Activated CD4-positive, alpha-beta T cell treated with anti-CD3 and anti-CD28 coated beads for 36 hours (primary cell): Measurements from ENCODE around the gene SNX25. TPM values are rescaled to one million over a fixed set of nuclear protein-coding genes. Genes with fewer than 3 reads are reported as not detected.
"Not testable (repeated sequence)": the region's sequence is repeated elsewhere in the genome, so short reads cannot be mapped to it uniquely, and the experiment has no call there.

Source experiments
- ATAC-seq: fragments of 200-7000 bp; cut with Tn5 transposase; one replicate; pipeline ENCODE4 v1.10.0; 2021; ENCODE audit warnings: mild to moderate bottlenecking, moderate library complexity
- CTCF ChIA-PET: fragments of 350-600 bp; sonication (Branson Sonifier 250); formaldehyde crosslinking; loops from one replicate; lab custom pipeline; 2021; ENCODE audit warnings: antibody characterized with exemption; lab: Charles Lee
- POLR2A ChIA-PET: fragments of 350-600 bp; sonication (Branson Sonifier 250); formaldehyde crosslinking; loops from one replicate; lab custom pipeline; 2021; ENCODE audit warnings: antibody characterized with exemption, inconsistent platforms; lab: Charles Lee
- DNase-seq: peaks from one replicate; pipeline ENCODE4 v3.0.0-alpha.2; 2020
- H3K27ac Mint-ChIP-seq: one replicate; pipeline ENCODE4 v1.8.0; 2021; ENCODE audit warnings: mixed read lengths
- H3K27me3 Mint-ChIP-seq: one replicate; pipeline ENCODE4 v1.8.0; 2021; ENCODE audit warnings: mixed read lengths
- H3K36me3 Mint-ChIP-seq: one replicate; pipeline ENCODE4 v1.8.0; 2021; ENCODE audit warnings: low read depth, mixed read lengths
- H3K4me1 Mint-ChIP-seq: one replicate; pipeline ENCODE4 v1.8.0; 2021; ENCODE audit warnings: mixed read lengths
- H3K4me3 Mint-ChIP-seq: one replicate; pipeline ENCODE4 v1.8.0; 2021; ENCODE audit warnings: mild to moderate bottlenecking, moderate library complexity, mixed read lengths
- H3K9me3 Mint-ChIP-seq: one replicate; pipeline ENCODE4 v1.8.0; 2021; ENCODE audit warnings: low read depth, mixed read lengths
- intact Hi-C, 2 experiments: fragments of 100-400 bp; cut with DNase I in 1 of 2; cut with micrococcal nuclease in 1 of 2; formaldehyde crosslinking; loops; one replicate each; pipeline versions ENCODE4 v1.14.2 to v1.15.1; 2022 to 2024; cut with DNase I, micrococcal nuclease
- total RNA-seq, 2 experiments: library from RNA; stranded (reverse); gene quantifications; one replicate each; pipeline ENCODE4 v1.2.3, GENCODE V29; 2021

Gene SNX25
- total RNA-seq, 2 experiments from 2014 or later = 14.8 to 15.0 TPM

- ATAC-seq (no peak), DNase-seq (no peak)
- H3K4me3 Mint-ChIP-seq = no peak overlapping the region
- intact Hi-C loops = no loop called here
- H3K9me3 Mint-ChIP-seq = no peaks in the 10 kb centered on the region
- peaks cover 35% of the 10 kb centered on the region for H3K4me1 Mint-ChIP-seq
- POLR2A ChIA-PET = no interaction called here
- H3K27me3 Mint-ChIP-seq = no peaks in the 10 kb centered on the region
- peaks cover 32% of the 10 kb centered on the region for H3K36me3 Mint-ChIP-seq
- CTCF ChIA-PET = interaction anchor here (0.8 to 1.5 kb wide), 2 partner anchors 8 to 25 kb away, joined by 3 to 4 read pairs; no protein-coding TSS in a partner anchor
- H3K27ac Mint-ChIP-seq = peak overlapping the region; percentile 19
Measured at GRCh38 chr4:185192059-185192458, 17.3 kb upstream of the SNX25 start.

GRCh38 chr4:185194924-185195888, 14.2 kb upstream of the SNX25 start:
- Mint-ChIP-seq H3K9me3 (no peaks in the 10 kb centered on the region), H3K4me3 (no peak overlapping the region), H3K36me3 (peaks cover 35% of the 10 kb centered on the region), H3K27me3 (no peaks in the 10 kb centered on the region), H3K4me1 (peaks cover 34% of the 10 kb centered on the region), H3K27ac (no peak overlapping the region)
- intact Hi-C loops = no loop called here
- ChIA-PET POLR2A (no interaction called here), CTCF (interaction anchor here (0.9 kb wide), 1 partner anchor 99 kb away, joined by 5 read pairs; no protein-coding TSS in a partner anchor)
- DNase-seq = no peak
- ATAC-seq = no peak

GRCh38 chr4:185196437-185196836, 13.0 kb upstream of the SNX25 start:
- Mint-ChIP-seq H3K27me3 (no peaks in the 10 kb centered on the region), H3K36me3 (peaks cover 33% of the 10 kb centered on the region), H3K27ac (no peak overlapping the region), H3K4me3 (no peak overlapping the region), H3K4me1 (peaks cover 30% of the 10 kb centered on the region), H3K9me3 (no peaks in the 10 kb centered on the region)
- DNase-seq (no peak), ATAC-seq (no peak)
- intact Hi-C loops = no loop called here
- ChIA-PET POLR2A (no interaction called here), CTCF (interaction anchor here (0.8 to 1.4 kb wide), 3 partner anchors 10 to 62 kb away, joined by 4 to 12 read pairs (median 4); no protein-coding TSS in a partner anchor)

- ATAC-seq, H3K4me3 Mint-ChIP-seq, POLR2A ChIA-PET, DNase-seq, H3K9me3 Mint-ChIP-seq, H3K27me3 Mint-ChIP-seq, H3K27ac Mint-ChIP-seq, intact Hi-C loops: not testable (repeated sequence)
- Mint-ChIP-seq H3K4me1 (peaks cover 33% of the 10 kb centered on the region), H3K36me3 (peaks cover 35% of the 10 kb centered on the region)
- CTCF ChIA-PET = interaction anchor here (0.7 to 2.0 kb wide), 5 partner anchors 11 to 400 kb away, joined by 3 to 12 read pairs (median 3); no protein-coding TSS in a partner anchor
Measured at GRCh38 chr4:185198189-185198588, 11.2 kb upstream of the SNX25 start.

- ATAC-seq = no peak
- Mint-ChIP-seq H3K27ac (peak overlapping the region; percentile 97), H3K4me1 (peaks cover 41% of the 10 kb centered on the region), H3K27me3 (no peaks in the 10 kb centered on the region), H3K9me3 (no peaks in the 10 kb centered on the region), H3K4me3 (peak overlapping the region; percentile 94), H3K36me3 (peaks cover 26% of the 10 kb centered on the region)
- peak; percentile 40 for DNase-seq
- ChIA-PET CTCF (interaction anchor here (0.6 to 3.3 kb wide), 3 partner anchors 15 to 107 kb away, joined by 3 to 20 read pairs (median 4); no protein-coding TSS in a partner anchor), POLR2A (no interaction called here)
- intact Hi-C loops = loop anchor here (2.0 to 5.0 kb wide), 5 partner anchors 223 to 1700 kb away; partner anchors contain the start of genes CASP3 (in 1 of the 2), IRF2 (in 1 of the 2), PRIMPOL (in 1 of the 2) and UFSP2 (in 1 of the 2)
Measured at GRCh38 chr4:185201977-185202962, 7.1 kb upstream of the SNX25 start.

GRCh38 chr4:185202984-185203485, 6.4 kb upstream of the SNX25 start:
- Mint-ChIP-seq H3K4me1 (peaks cover 41% of the 10 kb centered on the region), H3K27ac (peak overlapping the region; percentile 97), H3K4me3 (peak overlapping the region; percentile 94), H3K27me3 (no peaks in the 10 kb centered on the region), H3K9me3 (no peaks in the 10 kb centered on the region), H3K36me3 (peaks cover 24% of the 10 kb centered on the region)
- DNase-seq (peak; percentile 35), ATAC-seq (peak; percentile 6)
- ChIA-PET CTCF (interaction anchor here (3.3 kb wide), 1 partner anchor 19 kb away, joined by 20 read pairs; no protein-coding TSS in a partner anchor), POLR2A (no interaction called here)
- intact Hi-C loops = loop anchor here (1.0 to 5.0 kb wide), 7 partner anchors 60 to 1701 kb away; partner anchors contain the start of genes ANKRD37 (in 1 of the 2), CASP3 (in 1 of the 2), IRF2 (in 1 of the 2) and PRIMPOL (in 1 of the 2)

- ATAC-seq (peak; percentile 85), DNase-seq (peak; percentile 82)
- H3K27me3 Mint-ChIP-seq = no peaks in the 10 kb centered on the region
- peaks cover 41% of the 10 kb centered on the region for H3K4me1 Mint-ChIP-seq
- ChIA-PET POLR2A (interaction anchor here (0.7 kb wide), 1 partner anchor 289 kb away, joined by 3 read pairs; no protein-coding TSS in a partner anchor), CTCF (interaction anchor here (0.6 to 3.3 kb wide), 3 partner anchors 20 to 1685 kb away, joined by 3 to 20 read pairs (median 5); no protein-coding TSS in a partner anchor)
- H3K4me3 Mint-ChIP-seq = peak within 1 kb of the TSS; percentile 94
- peak within 1 kb of the TSS; percentile 97 for H3K27ac Mint-ChIP-seq
- no peaks in the 10 kb centered on the region for H3K9me3 Mint-ChIP-seq
- peaks cover 21% of the 10 kb centered on the region for H3K36me3 Mint-ChIP-seq
- intact Hi-C loops = loop anchor here (1.0 to 5.0 kb wide), 9 partner anchors 60 to 1701 kb away; partner anchors contain the start of genes ANKRD37 (in 2 of the 2), SLC25A4 (in 2 of the 2), UFSP2 (in 2 of the 2) and CASP3 (in 1 of the 2)
Measured at GRCh38 chr4:185203486-185204237, 5.7 kb upstream of the SNX25 start, which contains the start of gene CFAP97. Gene CFAP97 (minus strand): TSS chr4:185204000. CDS start chr4:185191196, 12,804 bp downstream.

- Mint-ChIP-seq H3K27me3 (no peaks in the 10 kb centered on the region), H3K27ac (peak overlapping the region; percentile 87), H3K4me1 (peaks cover 46% of the 10 kb centered on the region), H3K36me3 (peaks cover 21% of the 10 kb centered on the region), H3K9me3 (no peaks in the 10 kb centered on the region), H3K4me3 (peak overlapping the region; percentile 94)
- ATAC-seq = no peak
- ChIA-PET CTCF (interaction anchor here (0.6 to 0.9 kb wide), 4 partner anchors 48 to 1686 kb away, joined by 3 to 5 read pairs (median 3); no protein-coding TSS in a partner anchor), POLR2A (interaction anchor here (0.7 kb wide), 2 partner anchors 12 to 289 kb away, joined by 3 to 5 read pairs; no protein-coding TSS in a partner anchor)
- intact Hi-C loops = loop anchor here (1.0 to 5.0 kb wide), 7 partner anchors 61 to 1702 kb away; partner anchors contain the start of genes ANKRD37 (in 1 of the 2), CASP3 (in 1 of the 2), CENPU (in 1 of the 2) and PRIMPOL (in 1 of the 2)
- DNase-seq = no peak
Measured at GRCh38 chr4:185204238-185204910, 5.0 kb upstream of the SNX25 start.

GRCh38 chr4:185205073-185205472, 4.3 kb upstream of the SNX25 start:
- POLR2A ChIA-PET = interaction anchor here (0.7 kb wide), 1 partner anchor 11 kb away, joined by 5 read pairs; no protein-coding TSS in a partner anchor
- peaks cover 15% of the 10 kb centered on the region for H3K36me3 Mint-ChIP-seq

More at GRCh38 chr4:185205073-185205472, 4.3 kb upstream of the SNX25 start:
- peaks cover 42% of the 10 kb centered on the region for H3K4me1 Mint-ChIP-seq
- CTCF ChIA-PET = interaction anchor here (0.6 kb wide), 1 partner anchor 936 kb away, joined by 3 read pairs; no protein-coding TSS in a partner anchor
- ATAC-seq, intact Hi-C loops, H3K27me3 Mint-ChIP-seq, DNase-seq, H3K9me3 Mint-ChIP-seq: not testable (repeated sequence)
- H3K4me3 Mint-ChIP-seq = peak overlapping the region; percentile 94
- peak overlapping the region; percentile 9 for H3K27ac Mint-ChIP-seq
